ENCODE measurements around the gene CFAP73. TPM values are rescaled to one million over a fixed set of nuclear protein-coding genes. Genes with fewer than 3 reads are reported as not detected.

The CFAP73 gene
- total and polyA plus RNA-seq, 2 of the 8 experiments (the other 6 are each of a cell fraction or from before 2014, with no cell fraction given), result 0.45 to 0.56 TPM

GRCh38 chr12:113105606-113106271 is 43.8 kb upstream of the CFAP73 start (continued):
- TF ChIP-seq CHD1 (IDR thresholded peaks at IDR 0.05; ENCODE audit: low read depth, low read length) (no peak), POLR2A (IDR thresholded peaks at IDR 0.05; ENCODE audit: control extremely low read depth in 1 of 2, low read depth in 2 of 2, low read length in 2 of 2) (no peak), CEBPB (IDR thresholded peaks at IDR 0.05; ENCODE audit: low read depth, low read length) (no peak)

Measured in H1 (cell line).